Prostate gland (tissue), 2 donors: ENCODE measurements around the gene RPRD1B.

Experiments
- CTCF ChIP-seq, 4 experiments: fragments of 200-600 bp in 2 of 4; fragments of 450-650 bp in 2 of 4; sonication (generic) in 2 of 4; IDR thresholded peaks; 1 replicate in 3 of 4; 2 replicates in 1 of 4; pipeline ENCODE4 v1.5.1; 2016 to 2019; ENCODE audit warnings: antibody characterized with exemption in 4 of 4, mild to moderate bottlenecking in 2 of 4, moderate library complexity in 2 of 4
- POLR2A ChIP-seq: fragments of 450-650 bp; IDR thresholded peaks from one replicate; pipeline ENCODE4 v1.6.1; 2016; ENCODE audit warnings: antibody characterized with exemption, mild to moderate bottlenecking
- POLR2AphosphoS5 ChIP-seq: sonication (generic); formaldehyde crosslinking; IDR thresholded peaks from one replicate; pipeline ENCODE4 v1.6.1; 2017; ENCODE audit warnings: antibody characterized with exemption

- TF ChIP-seq CTCF (IDR thresholded peaks at IDR 0.05) (no peak), POLR2AphosphoS5 (no peak), POLR2A (no peak)
Observed at GRCh38 chr20:38119446-38119845, 85.9 kb downstream of the RPRD1B start.
